RWPE2 (cell line): ENCODE measurements around the gene GGT5.
"Not testable (repeated sequence)": the region's sequence is repeated elsewhere in the genome, so short reads cannot be mapped to it uniquely, and the experiment has no call there.

Experiments used
- ATAC-seq: fragments of 200-7000 bp; cut with Tn5 transposase; 3 replicates; pipeline ENCODE4 v1.9.1; 2021; ENCODE audit warnings: low read depth
- DNase-seq: peaks from one replicate; pipeline ENCODE4 v3.0.0-alpha.2; 2020; ENCODE audit warnings: low spot score
- H3K27ac ChIP-seq: fragments of 450-650 bp; 2 replicates; pipeline ENCODE4 v1.5.1; 2017; ENCODE audit warnings: mild to moderate bottlenecking; ENCODE audit not compliant: poor library complexity, severe bottlenecking
- H3K27me3 ChIP-seq: fragments of 250-450 bp; sonication (Bioruptor Pico); 2 replicates; pipeline ENCODE4 v1.5.1; 2021; ENCODE audit warnings: mild to moderate bottlenecking, moderate library complexity; ENCODE audit not compliant: insufficient read depth, poor library complexity, severe bottlenecking
- H3K36me3 ChIP-seq: fragments of 250-450 bp; sonication (Bioruptor Pico); 2 replicates; pipeline ENCODE4 v1.5.1; 2020; ENCODE audit warnings: low read depth, mild to moderate bottlenecking, moderate library complexity
- H3K4me1 ChIP-seq: fragments of 250-450 bp; sonication (Bioruptor Pico); 2 replicates; pipeline ENCODE4 v1.5.1; 2021; ENCODE audit warnings: mild to moderate bottlenecking, moderate library complexity; ENCODE audit not compliant: insufficient read depth, poor library complexity, severe bottlenecking
- H3K4me3 ChIP-seq: fragments of 250-450 bp; sonication (Bioruptor Pico); 2 replicates; pipeline ENCODE4 v1.5.1; 2021; ENCODE audit warnings: mild to moderate bottlenecking, moderate library complexity; ENCODE audit not compliant: severe bottlenecking
- H3K9me3 ChIP-seq: fragments of 250-450 bp; sonication (Bioruptor Pico); 2 replicates; pipeline ENCODE4 v1.5.1; 2021; ENCODE audit warnings: mild to moderate bottlenecking, moderate library complexity; ENCODE audit not compliant: severe bottlenecking
- TF ChIP-seq, protein P1 (sequence below): fragments of 450-650 bp; IDR thresholded peaks from one replicate; pipeline ENCODE4 v1.5.1; 2017; ENCODE audit warnings: mild to moderate bottlenecking, moderate library complexity; ENCODE audit not compliant: poor library complexity, severe bottlenecking

GGT5 gene

DNA sequence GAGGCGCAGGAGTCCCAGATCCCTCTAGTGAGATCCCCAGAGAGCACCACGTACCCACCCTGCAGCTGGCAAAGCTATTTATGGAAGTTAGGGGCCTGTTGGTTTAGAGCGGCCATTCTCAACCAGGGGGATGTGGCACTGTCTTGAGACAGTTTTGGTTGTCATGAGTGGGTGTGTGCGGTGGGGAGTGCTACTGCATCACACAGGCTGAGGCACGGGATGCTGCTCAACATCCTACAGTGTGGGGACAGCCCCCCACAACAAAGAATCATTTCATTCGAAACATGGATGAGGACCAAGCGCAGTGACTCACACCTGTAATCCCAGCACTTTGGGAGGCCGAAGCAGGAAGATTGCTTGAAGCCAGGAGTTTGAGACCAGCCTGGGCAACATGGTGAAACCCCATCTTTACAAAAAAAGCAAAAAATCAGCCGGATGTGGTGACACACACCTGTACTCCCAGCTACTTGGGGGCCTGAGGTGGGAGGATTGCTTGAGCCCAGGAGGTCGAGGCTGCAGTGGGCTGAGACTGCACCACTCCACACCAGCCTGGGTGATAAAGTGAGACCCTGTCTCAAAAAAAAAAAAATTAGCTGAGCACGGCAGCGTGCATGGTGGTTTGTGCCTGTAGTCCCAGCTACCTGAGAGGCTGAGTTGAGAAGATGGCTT lies 28.2 kb downstream of the GGT5 start:
- Histone ChIP-seq H3K36me3 (no peaks in the 10 kb centered on the region), H3K27ac (no peak overlapping the region), H3K4me3 (no peak overlapping the region), H3K4me1 (no peaks in the 10 kb centered on the region), H3K27me3 (no peaks in the 10 kb centered on the region), H3K9me3 (no peaks in the 10 kb centered on the region)
- ATAC-seq (no peak), DNase-seq (no peak)
- TF ChIP-seq, protein P1, sequence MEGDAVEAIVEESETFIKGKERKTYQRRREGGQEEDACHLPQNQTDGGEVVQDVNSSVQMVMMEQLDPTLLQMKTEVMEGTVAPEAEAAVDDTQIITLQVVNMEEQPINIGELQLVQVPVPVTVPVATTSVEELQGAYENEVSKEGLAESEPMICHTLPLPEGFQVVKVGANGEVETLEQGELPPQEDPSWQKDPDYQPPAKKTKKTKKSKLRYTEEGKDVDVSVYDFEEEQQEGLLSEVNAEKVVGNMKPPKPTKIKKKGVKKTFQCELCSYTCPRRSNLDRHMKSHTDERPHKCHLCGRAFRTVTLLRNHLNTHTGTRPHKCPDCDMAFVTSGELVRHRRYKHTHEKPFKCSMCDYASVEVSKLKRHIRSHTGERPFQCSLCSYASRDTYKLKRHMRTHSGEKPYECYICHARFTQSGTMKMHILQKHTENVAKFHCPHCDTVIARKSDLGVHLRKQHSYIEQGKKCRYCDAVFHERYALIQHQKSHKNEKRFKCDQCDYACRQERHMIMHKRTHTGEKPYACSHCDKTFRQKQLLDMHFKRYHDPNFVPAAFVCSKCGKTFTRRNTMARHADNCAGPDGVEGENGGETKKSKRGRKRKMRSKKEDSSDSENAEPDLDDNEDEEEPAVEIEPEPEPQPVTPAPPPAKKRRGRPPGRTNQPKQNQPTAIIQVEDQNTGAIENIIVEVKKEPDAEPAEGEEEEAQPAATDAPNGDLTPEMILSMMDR, result no peak

GRCh38 chr22:24214467-24215285 lies 30.2 kb downstream of the GGT5 start:
- ATAC-seq, result no peak
- H3K27me3 ChIP-seq, result no peaks in the 10 kb centered on the region
- DNase-seq, result no peak
- no peaks in the 10 kb centered on the region for H3K9me3 ChIP-seq
- no peaks in the 10 kb centered on the region for H3K36me3 ChIP-seq
- H3K4me1 ChIP-seq, result no peaks in the 10 kb centered on the region
- no peak overlapping the region for H3K27ac ChIP-seq
- no peak overlapping the region for H3K4me3 ChIP-seq
- TF ChIP-seq, protein P1, result no peak

GRCh38 chr22:24213111-24213510 lies 31.8 kb downstream of the GGT5 start:
- H3K36me3 ChIP-seq, H3K4me3 ChIP-seq, H3K27me3 ChIP-seq, H3K27ac ChIP-seq, H3K9me3 ChIP-seq, ATAC-seq, DNase-seq: not testable (repeated sequence)
- H3K4me1 ChIP-seq, result peaks cover 11% of the 10 kb centered on the region

GRCh38 chr22:24211716-24212115 lies 33.2 kb downstream of the GGT5 start:
- H3K27ac ChIP-seq, ATAC-seq, H3K9me3 ChIP-seq, H3K36me3 ChIP-seq, H3K4me3 ChIP-seq, H3K27me3 ChIP-seq, DNase-seq: not testable (repeated sequence)
- H3K4me1 ChIP-seq, result peaks cover 21% of the 10 kb centered on the region

GRCh38 chr22:24210409-24210808 lies 34.5 kb downstream of the GGT5 start:
- not testable (repeated sequence) for H3K4me3 ChIP-seq

DNA sequence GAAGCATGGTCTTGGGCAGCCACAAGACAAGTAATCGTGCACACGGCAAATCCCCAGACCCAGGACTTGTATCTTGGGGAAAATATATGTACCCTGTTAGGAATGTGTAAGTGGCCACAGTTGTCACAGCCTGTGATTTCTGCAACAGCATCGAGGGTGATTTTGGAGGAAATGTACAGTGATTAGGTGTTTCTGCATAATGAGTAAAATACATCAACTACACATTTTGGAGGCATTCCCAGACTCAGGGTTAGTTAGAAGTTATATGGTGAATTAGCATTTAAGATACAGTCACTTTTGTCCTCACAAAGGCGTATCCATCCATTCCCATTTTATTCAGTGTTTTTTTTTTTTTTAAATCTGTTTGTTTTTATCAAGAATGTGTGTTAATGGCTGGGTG lies 35.2 kb downstream of the GGT5 start:
- H3K36me3 ChIP-seq, result no peaks in the 10 kb centered on the region
- TF ChIP-seq, protein P1, result no peak
- no peaks in the 10 kb centered on the region for H3K27me3 ChIP-seq
- H3K4me1 ChIP-seq, result peaks cover 27% of the 10 kb centered on the region
- no peak for ATAC-seq
- no peak overlapping the region for H3K4me3 ChIP-seq
- H3K27ac ChIP-seq, result peak overlapping the region; percentile 100
- no peaks in the 10 kb centered on the region for H3K9me3 ChIP-seq
- no peak for DNase-seq

More at GRCh38 chr22:24210409-24210808, 34.5 kb downstream of the GGT5 start:
- not testable (repeated sequence) for H3K36me3 ChIP-seq, H3K27me3 ChIP-seq, H3K9me3 ChIP-seq, DNase-seq, ATAC-seq
- Histone ChIP-seq H3K27ac (peak overlapping the region; percentile 100), H3K4me1 (peaks cover 27% of the 10 kb centered on the region)
